Measurements from ENCODE around the gene FEM1B.
"Not testable (repeated sequence)": the region's sequence is repeated elsewhere in the genome, so short reads cannot be mapped to it uniquely, and the experiment has no call there.

The FEM1B gene

DNA sequence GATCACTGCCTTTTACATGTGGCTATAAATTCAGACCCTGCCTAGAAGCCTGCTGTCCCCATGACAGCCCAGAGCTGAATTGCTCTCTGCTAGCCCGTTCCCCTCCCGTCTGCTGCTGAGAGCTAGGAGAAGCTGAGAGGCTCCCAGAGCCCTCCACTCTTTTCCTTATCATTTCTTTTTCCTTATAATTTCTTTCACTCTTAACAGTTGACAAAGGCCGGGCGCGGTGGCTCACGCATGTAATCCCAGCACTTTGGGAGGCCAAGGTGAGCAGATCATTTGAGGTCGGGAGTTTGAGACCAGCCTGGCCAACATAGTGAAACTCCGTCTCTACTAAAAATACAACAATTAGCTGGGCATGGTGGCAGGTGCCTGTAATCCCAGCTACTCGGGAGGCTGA lies 43.0 kb upstream of the FEM1B start:
- not testable (repeated sequence) for H3K27me3 ChIP-seq (ENCODE audit: insufficient read depth, low read length); H3K36me3 ChIP-seq (ENCODE audit: insufficient read depth, low read length); H3K27ac ChIP-seq (ENCODE audit: low read depth, low read length); H3K4me1 ChIP-seq (ENCODE audit: control insufficient read depth, insufficient read depth, low read length, unreplicated experiment); H3K79me2 ChIP-seq (ENCODE audit: control insufficient read depth, insufficient read depth, low read length, unreplicated experiment); H3K4me3 ChIP-seq (ENCODE audit: low read depth, low read length); H2AFZ ChIP-seq (ENCODE audit: low read length, unreplicated experiment)

DNA sequence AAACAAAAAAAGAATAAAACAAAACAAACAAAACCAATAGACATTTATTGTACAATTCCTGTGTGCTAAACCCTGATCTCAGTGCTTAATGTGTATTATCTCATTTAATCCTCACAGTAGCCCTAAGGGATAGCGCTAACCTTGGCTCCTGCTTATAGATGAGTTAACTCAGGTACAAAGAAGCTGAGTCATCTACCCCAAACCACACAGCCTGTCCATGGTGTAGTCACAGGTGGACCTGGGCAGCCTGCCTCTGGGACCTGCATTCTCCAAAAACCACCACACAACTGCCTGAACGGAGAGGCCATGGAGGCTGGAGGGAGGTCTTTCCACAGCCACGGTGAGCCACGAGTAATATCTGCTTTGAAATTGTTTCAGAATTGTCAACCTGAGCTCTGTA lies 42.5 kb upstream of the FEM1B start:
- peaks cover 2% of the 10 kb centered on the region; the same call in 1 of the 2 replicates for H3K36me3 ChIP-seq (ENCODE audit: insufficient read depth, low read length)
- H3K4me3 ChIP-seq (ENCODE audit: low read depth, low read length), result no peak overlapping the region
- H2AFZ ChIP-seq (ENCODE audit: low read length, unreplicated experiment), result no peak overlapping the region
- no peaks in the 10 kb centered on the region for H3K27me3 ChIP-seq (ENCODE audit: insufficient read depth, low read length)
- H3K27ac ChIP-seq (ENCODE audit: low read depth, low read length), result no peak overlapping the region
- no peaks in the 10 kb centered on the region for H3K79me2 ChIP-seq (ENCODE audit: control insufficient read depth, insufficient read depth, low read length, unreplicated experiment)
- peaks cover 4% of the 10 kb centered on the region for H3K4me1 ChIP-seq (ENCODE audit: control insufficient read depth, insufficient read depth, low read length, unreplicated experiment)

DNA sequence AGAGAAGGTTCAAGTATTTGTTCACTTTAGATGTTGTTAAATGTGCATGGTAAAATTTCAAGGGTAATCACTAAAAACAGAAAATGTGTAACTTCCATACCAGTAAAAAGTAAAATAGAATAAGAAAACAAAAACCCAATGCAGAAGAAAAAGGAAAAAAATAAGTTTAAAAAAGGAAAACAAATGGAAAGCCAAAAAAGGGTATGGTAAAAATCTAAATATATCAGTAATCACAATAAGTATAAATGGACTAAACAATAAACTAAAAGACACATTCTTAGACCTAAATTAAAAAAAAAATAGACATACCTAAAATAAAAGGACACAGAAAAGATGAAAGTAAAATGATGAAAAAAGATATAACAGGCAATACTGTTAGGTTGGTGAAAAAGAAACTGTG lies 38.5 kb upstream of the FEM1B start:
- no peaks in the 10 kb centered on the region for H3K4me1 ChIP-seq (ENCODE audit: control insufficient read depth, insufficient read depth, low read length, unreplicated experiment)
- H3K27me3 ChIP-seq (ENCODE audit: insufficient read depth, low read length), result no peaks in the 10 kb centered on the region
- no peak overlapping the region for H3K27ac ChIP-seq (ENCODE audit: low read depth, low read length)
- no peak overlapping the region for H2AFZ ChIP-seq (ENCODE audit: low read length, unreplicated experiment)
- no peaks in the 10 kb centered on the region for H3K79me2 ChIP-seq (ENCODE audit: control insufficient read depth, insufficient read depth, low read length, unreplicated experiment)
- H3K36me3 ChIP-seq (ENCODE audit: insufficient read depth, low read length), result peaks cover 2% of the 10 kb centered on the region; the same call in 1 of the 2 replicates
- no peak overlapping the region for H3K4me3 ChIP-seq (ENCODE audit: low read depth, low read length)

DNA sequence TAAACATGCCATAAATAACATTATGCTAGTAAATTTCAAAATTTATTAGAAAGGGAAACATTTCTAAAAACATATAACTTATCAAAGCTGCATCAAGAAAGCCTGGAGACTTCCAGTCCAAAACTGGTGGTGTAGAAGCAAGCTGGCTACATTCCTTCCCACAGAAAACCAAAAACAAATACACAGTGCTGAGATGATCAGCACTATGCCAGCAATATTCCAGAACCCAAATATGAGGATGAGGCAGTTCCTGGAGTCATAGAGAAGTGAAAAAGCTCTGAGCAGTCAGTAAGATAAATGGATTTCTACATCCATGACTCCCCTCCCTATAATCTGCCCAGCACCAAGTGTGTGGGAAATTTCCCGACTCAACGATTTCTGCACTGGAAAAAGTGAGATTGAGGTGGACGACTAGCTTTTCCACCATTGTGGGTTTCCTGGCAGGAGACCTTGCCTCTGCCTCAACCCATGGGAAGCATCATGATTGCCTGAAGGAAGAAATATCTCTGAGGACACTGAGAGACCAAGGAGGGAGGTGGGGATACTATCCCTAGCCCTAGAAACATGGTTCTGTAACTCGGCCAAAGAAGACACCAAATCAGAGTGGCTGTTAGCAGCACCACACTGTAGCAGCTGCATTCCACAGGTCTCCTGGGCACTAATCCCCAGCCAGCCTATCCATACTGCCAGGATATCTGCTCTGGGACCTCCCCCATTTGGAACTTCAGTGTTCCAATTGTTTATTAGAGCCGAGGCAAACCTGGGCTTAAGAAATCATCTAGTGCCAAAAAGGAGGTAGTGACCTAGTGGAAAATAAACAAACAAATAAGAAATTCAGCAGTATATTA lies 36.2 kb upstream of the FEM1B start:
- no peak overlapping the region for H3K27ac ChIP-seq (ENCODE audit: low read depth, low read length)

DNA sequence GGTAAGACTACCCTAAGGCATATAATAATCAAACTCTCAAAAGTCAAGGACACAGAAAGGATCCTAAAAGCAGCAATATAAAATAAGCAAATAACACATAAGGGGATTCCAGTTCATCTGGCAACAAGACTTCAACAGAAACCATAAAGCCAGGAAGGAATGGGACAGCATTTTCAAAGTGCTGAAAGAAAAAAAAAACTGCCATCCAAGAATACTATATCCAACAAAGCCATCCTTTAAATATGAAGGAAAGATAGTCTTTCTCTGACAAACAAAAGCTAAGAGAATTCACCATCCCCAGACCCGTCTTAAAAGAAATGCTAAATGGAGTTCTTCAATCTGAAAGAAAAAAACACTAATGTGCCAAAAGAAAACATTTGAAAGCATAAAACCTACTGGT lies 33.3 kb upstream of the FEM1B start:
- no peak overlapping the region for H3K27ac ChIP-seq (ENCODE audit: low read depth, low read length)
- peaks cover 6% of the 10 kb centered on the region; the same call in 1 of the 2 replicates for H3K36me3 ChIP-seq (ENCODE audit: insufficient read depth, low read length)
- H3K4me3 ChIP-seq (ENCODE audit: low read depth, low read length), result no peak overlapping the region
- no peaks in the 10 kb centered on the region for H3K4me1 ChIP-seq (ENCODE audit: control insufficient read depth, insufficient read depth, low read length, unreplicated experiment)
- no peaks in the 10 kb centered on the region for H3K27me3 ChIP-seq (ENCODE audit: insufficient read depth, low read length)
- H3K79me2 ChIP-seq (ENCODE audit: control insufficient read depth, insufficient read depth, low read length, unreplicated experiment), result no peaks in the 10 kb centered on the region
- H2AFZ ChIP-seq (ENCODE audit: low read length, unreplicated experiment), result no peak overlapping the region

More for the DNA sequence above, 36.2 kb upstream of the FEM1B start:
- H3K4me1 ChIP-seq (ENCODE audit: control insufficient read depth, insufficient read depth, low read length, unreplicated experiment), result no peaks in the 10 kb centered on the region
- H3K79me2 ChIP-seq (ENCODE audit: control insufficient read depth, insufficient read depth, low read length, unreplicated experiment), result no peaks in the 10 kb centered on the region
- peaks cover 6% of the 10 kb centered on the region; the same call in 1 of the 2 replicates for H3K36me3 ChIP-seq (ENCODE audit: insufficient read depth, low read length)
- no peaks in the 10 kb centered on the region for H3K27me3 ChIP-seq (ENCODE audit: insufficient read depth, low read length)
- no peak overlapping the region for H3K4me3 ChIP-seq (ENCODE audit: low read depth, low read length)
- H2AFZ ChIP-seq (ENCODE audit: low read length, unreplicated experiment), result no peak overlapping the region

DNA sequence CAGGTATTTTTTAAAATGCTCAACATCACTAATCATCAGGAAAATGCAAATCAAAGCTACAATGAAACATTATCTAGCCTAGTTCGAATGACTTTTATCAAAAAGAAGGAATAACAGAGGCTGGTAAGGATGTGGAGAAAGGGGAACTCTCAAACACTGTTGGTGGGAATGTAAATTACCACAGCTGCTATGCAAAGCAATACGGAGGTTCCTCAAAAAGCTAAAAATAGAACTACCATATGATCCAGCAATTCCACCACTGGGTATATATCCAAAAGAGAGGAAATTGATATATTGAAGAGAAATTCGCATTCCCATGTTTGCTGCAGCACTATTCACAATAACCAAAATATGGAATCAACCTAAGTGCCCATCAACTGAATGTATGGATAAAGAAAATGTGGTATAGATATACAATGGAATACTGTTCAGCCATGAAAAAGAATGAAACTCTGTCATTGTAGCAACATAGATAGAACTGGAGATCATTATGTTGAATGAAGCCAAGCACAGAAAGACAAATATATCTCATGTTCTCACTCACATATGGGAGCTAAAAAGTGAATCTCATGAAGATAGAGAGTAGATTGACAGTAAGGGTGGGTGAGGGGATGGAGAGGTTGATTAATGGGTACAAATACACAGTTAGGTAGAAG lies 28.4 kb upstream of the FEM1B start:
- no peak overlapping the region for H2AFZ ChIP-seq (ENCODE audit: low read length, unreplicated experiment)
- H3K4me3 ChIP-seq (ENCODE audit: low read depth, low read length), result no peak overlapping the region
- H3K36me3 ChIP-seq (ENCODE audit: insufficient read depth, low read length), result 0 out of 2 replicates have a peak, but pooled peaks cover 2% of the 10 kb centered on the region
- no peaks in the 10 kb centered on the region for H3K79me2 ChIP-seq (ENCODE audit: control insufficient read depth, insufficient read depth, low read length, unreplicated experiment)
- no peaks in the 10 kb centered on the region for H3K27me3 ChIP-seq (ENCODE audit: insufficient read depth, low read length)
- peaks cover 7% of the 10 kb centered on the region for H3K4me1 ChIP-seq (ENCODE audit: control insufficient read depth, insufficient read depth, low read length, unreplicated experiment)
- H3K27ac ChIP-seq (ENCODE audit: low read depth, low read length), result no peak overlapping the region

DNA sequence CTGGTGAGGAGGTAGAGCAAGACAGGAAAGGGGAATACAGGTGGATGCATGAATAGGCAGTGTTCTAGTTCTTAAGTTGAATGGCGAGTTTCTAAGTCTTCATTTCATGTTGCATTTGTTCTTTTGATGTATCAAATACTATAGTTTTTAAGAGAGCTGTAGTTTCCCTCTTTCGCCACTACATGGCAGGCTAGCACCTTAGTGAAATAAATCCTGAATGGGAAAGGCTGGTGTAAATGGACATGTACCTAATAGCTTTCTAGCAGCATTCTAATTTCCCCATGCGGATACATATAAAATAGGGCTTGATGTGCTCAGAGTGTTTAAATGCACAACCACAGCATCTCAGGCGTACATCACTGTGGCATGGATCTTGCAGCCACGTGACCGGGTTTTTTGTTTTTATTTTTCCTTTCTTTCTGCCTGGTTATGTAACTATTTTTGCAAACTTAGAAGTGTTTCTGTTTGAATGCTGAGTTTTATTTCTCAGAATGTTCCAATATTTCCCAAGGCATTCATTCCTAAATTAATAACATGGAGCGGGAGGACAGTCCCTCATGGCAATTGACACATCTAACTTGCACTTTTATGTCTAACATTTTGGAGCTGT lies 24.5 kb upstream of the FEM1B start:
- Histone ChIP-seq H3K79me2 (ENCODE audit: control insufficient read depth, insufficient read depth, low read length, unreplicated experiment) (no peaks in the 10 kb centered on the region), H3K27me3 (ENCODE audit: insufficient read depth, low read length) (no peaks in the 10 kb centered on the region), H3K36me3 (ENCODE audit: insufficient read depth, low read length) (no peaks in the 10 kb centered on the region), H3K4me3 (ENCODE audit: low read depth, low read length) (peak overlapping the region; percentile 40; the same call in 1 of the 2 replicates), H3K4me1 (ENCODE audit: control insufficient read depth, insufficient read depth, low read length, unreplicated experiment) (peaks cover 22% of the 10 kb centered on the region), H2AFZ (ENCODE audit: low read length, unreplicated experiment) (no peak overlapping the region), H3K27ac (ENCODE audit: low read depth, low read length) (no peak overlapping the region)

DNA sequence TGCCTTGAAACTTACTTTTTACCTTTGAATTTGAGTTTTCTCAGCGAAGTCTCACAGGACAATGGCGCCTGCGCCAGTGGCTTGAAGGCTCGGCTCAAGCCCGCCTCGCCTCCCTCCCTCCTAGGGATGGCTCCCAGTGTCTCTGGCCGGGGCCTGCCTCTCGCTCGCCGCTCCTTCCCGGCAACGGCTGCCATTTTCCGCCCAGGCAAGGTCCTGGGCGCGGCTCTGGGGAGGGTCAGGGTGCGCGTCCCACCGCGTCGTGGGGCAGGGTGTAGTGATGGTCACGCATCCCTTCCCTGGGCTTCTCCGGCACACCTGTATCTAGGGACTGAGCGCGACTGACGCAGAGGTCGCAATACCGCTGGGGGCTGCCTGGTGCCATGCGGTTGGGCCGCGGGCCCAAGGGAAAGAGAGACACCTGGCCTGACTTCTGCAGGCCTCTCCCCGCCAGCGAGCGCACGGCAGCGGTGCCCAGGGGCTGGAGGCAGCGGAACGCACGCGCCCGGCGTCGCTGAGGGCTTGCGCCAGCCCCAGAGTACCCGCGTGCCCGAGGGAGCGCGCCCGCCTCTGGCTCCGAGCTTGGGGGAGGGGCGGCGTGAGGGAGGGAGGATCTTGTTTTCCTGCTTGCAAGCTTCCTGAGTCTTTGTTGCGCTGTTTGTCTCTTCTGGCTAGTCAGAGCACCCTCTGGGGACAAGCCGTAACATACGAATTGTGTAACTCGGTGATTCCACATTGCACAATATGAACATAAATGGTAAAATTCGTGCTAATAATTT lies 20.7 kb upstream of the FEM1B start:
- Histone ChIP-seq H3K27me3 (ENCODE audit: insufficient read depth, low read length) (no peaks in the 10 kb centered on the region), H3K79me2 (ENCODE audit: control insufficient read depth, insufficient read depth, low read length, unreplicated experiment) (no peaks in the 10 kb centered on the region), H3K4me3 (ENCODE audit: low read depth, low read length) (peak overlapping the region; percentile 78), H3K27ac (ENCODE audit: low read depth, low read length) (peak overlapping the region; percentile 80), H3K4me1 (ENCODE audit: control insufficient read depth, insufficient read depth, low read length, unreplicated experiment) (peaks cover 30% of the 10 kb centered on the region), H3K36me3 (ENCODE audit: insufficient read depth, low read length) (no peaks in the 10 kb centered on the region), H2AFZ (ENCODE audit: low read length, unreplicated experiment) (peak overlapping the region; percentile 44)

DNA sequence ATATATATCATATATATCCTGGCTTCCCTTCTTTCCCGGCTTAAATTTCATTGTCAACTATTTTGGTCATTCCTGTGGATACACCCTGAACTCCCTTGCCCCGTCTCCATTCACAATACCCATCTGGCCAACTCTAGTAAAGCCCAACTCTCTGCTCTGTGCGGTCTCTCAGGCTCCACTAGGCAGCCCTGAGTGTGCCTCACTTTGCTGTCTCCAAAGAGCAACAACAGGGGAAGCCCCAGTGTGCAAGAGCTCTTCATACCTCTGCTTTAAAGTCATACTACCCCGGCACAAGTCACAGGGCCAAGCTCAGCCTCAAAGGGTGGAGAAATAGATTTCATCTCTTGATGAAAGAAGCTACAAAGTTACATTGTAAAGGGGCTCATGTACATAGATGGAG lies 18.9 kb upstream of the FEM1B start:
- H3K79me2 ChIP-seq (ENCODE audit: control insufficient read depth, insufficient read depth, low read length, unreplicated experiment), result no peaks in the 10 kb centered on the region
- H2AFZ ChIP-seq (ENCODE audit: low read length, unreplicated experiment), result peak overlapping the region; percentile 43
- H3K27ac ChIP-seq (ENCODE audit: low read depth, low read length), result no peak overlapping the region
- H3K4me3 ChIP-seq (ENCODE audit: low read depth, low read length), result no peak overlapping the region
- peaks cover 23% of the 10 kb centered on the region for H3K4me1 ChIP-seq (ENCODE audit: control insufficient read depth, insufficient read depth, low read length, unreplicated experiment)
- H3K27me3 ChIP-seq (ENCODE audit: insufficient read depth, low read length), result no peaks in the 10 kb centered on the region
- no peaks in the 10 kb centered on the region for H3K36me3 ChIP-seq (ENCODE audit: insufficient read depth, low read length)

DNA sequence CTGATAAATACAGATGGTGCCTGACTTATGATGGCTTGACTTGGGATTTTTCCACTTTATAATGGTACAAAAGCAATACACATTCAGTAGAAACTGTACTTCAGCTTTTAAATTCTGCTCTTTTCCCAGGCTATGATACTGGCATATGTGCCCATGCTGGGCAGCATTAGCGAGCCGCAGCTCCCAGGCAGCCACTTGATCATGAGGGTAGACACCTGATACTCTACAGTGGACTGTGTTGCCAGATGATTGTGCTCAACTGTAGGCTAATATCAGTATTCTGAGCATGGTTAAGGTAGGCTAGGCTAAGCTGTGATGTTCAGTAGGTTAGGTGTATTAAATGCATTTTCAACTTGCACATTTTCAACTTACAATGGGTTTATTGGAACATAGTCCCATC lies 17.7 kb upstream of the FEM1B start:
- Histone ChIP-seq H3K79me2 (ENCODE audit: control insufficient read depth, insufficient read depth, low read length, unreplicated experiment) (no peaks in the 10 kb centered on the region), H2AFZ (ENCODE audit: low read length, unreplicated experiment) (no peak overlapping the region), H3K4me3 (ENCODE audit: low read depth, low read length) (no peak overlapping the region), H3K36me3 (ENCODE audit: insufficient read depth, low read length) (no peaks in the 10 kb centered on the region), H3K27ac (ENCODE audit: low read depth, low read length) (no peak overlapping the region), H3K4me1 (ENCODE audit: control insufficient read depth, insufficient read depth, low read length, unreplicated experiment) (peaks cover 22% of the 10 kb centered on the region), H3K27me3 (ENCODE audit: insufficient read depth, low read length) (no peaks in the 10 kb centered on the region)
